ENCODE data around the gene PHF20. TPM values are rescaled to one million over a fixed set of nuclear protein-coding genes. Genes with fewer than 3 reads are reported as not detected.

PHF20 gene
- total and polyA plus RNA-seq, 2 of the 13 experiments (the other 11 are each of a cell fraction or from before 2014, with no cell fraction given): 22.8 to 34.1 TPM

DNA sequence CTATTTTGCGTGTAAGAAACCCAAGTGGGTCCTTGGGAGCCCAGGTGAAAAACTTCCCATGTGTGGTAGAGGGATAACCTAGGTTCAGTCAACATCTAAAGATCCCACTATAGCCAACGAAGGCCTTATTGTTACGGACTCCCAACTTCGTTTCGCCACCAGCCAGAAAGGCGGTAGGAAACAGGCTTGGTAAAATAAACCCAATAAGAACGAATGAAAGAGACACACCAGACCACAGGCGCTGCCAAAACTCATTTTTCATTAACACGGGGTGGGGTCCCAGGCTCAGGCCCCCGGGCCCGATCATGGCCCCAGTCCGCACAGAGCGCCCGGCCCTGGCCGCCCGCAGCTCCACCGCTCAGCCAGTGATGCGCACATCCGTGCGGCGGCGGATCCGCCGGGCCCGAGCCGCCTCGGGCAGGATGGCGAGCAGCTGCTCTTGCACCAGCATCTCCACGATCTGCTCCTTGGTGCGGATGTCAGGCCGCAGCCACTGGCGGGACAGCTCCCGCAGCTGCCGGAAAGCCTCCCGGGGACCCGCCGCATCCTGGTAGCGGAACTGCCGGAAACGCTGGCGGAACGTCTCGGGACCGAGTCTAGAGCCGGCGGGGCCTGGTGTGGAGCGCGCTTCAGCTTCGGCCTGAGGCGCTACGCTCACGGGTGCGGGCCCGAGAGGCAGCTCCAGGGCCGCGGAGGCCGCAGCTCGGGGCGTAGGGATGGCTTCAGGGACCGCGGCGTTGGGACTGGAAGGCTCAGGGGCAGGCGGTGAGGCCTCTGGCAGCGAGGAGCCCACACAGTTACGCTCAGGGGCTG, 181.8 kb downstream of the PHF20 start (continued):
- TF ChIP-seq, protein P1, sequence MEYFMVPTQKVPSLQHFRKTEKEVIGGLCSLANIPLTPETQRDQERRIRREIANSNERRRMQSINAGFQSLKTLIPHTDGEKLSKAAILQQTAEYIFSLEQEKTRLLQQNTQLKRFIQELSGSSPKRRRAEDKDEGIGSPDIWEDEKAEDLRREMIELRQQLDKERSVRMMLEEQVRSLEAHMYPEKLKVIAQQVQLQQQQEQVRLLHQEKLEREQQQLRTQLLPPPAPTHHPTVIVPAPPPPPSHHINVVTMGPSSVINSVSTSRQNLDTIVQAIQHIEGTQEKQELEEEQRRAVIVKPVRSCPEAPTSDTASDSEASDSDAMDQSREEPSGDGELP (IDR thresholded peaks at IDR 0.05; ENCODE audit: borderline replicate concordance, low read depth): no peak
- TF ChIP-seq ZNF557 (CRISPR knock-in tag; IDR thresholded peaks at IDR 0.05) (0 out of 2 replicates have a peak, but pooled peaks have one; percentile 15), GABPA (IDR thresholded peaks at IDR 0.05; ENCODE audit: low read depth, low read length) (peak; percentile 41; the same call in 1 of the 2 replicates), GABPA (CRISPR knock-in tag; IDR thresholded peaks at IDR 0.05; ENCODE audit: low read depth) (no peak), RNF219 (CRISPR knock-in tag; IDR thresholded peaks at IDR 0.05) (peak; percentile 72; the same call in 1 of the 2 replicates), ZNF768 (CRISPR knock-in tag; IDR thresholded peaks at IDR 0.05) (peak; percentile 80), ZNF567 (CRISPR knock-in tag; IDR thresholded peaks at IDR 0.05; ENCODE audit: borderline replicate concordance) (0 out of 2 replicates have a peak, but pooled peaks have one; percentile 22), SRF (IDR thresholded peaks at IDR 0.05; ENCODE audit: low read depth, low read length) (no peak), MTA1 (CRISPR knock-in tag; IDR thresholded peaks at IDR 0.05; ENCODE audit: borderline replicate concordance) (peak; percentile 84; the same call in 1 of the 2 replicates), MED13 (CRISPR knock-in tag; IDR thresholded peaks at IDR 0.05) (0 out of 2 replicates have a peak, but pooled peaks have one; percentile 25)
- TF ChIP-seq, protein P2, sequence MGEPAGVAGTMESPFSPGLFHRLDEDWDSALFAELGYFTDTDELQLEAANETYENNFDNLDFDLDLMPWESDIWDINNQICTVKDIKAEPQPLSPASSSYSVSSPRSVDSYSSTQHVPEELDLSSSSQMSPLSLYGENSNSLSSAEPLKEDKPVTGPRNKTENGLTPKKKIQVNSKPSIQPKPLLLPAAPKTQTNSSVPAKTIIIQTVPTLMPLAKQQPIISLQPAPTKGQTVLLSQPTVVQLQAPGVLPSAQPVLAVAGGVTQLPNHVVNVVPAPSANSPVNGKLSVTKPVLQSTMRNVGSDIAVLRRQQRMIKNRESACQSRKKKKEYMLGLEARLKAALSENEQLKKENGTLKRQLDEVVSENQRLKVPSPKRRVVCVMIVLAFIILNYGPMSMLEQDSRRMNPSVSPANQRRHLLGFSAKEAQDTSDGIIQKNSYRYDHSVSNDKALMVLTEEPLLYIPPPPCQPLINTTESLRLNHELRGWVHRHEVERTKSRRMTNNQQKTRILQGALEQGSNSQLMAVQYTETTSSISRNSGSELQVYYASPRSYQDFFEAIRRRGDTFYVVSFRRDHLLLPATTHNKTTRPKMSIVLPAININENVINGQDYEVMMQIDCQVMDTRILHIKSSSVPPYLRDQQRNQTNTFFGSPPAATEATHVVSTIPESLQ (CRISPR knock-in tag; conservative IDR thresholded peaks at IDR 0.05): no peak
- TF ChIP-seq, protein P3, sequence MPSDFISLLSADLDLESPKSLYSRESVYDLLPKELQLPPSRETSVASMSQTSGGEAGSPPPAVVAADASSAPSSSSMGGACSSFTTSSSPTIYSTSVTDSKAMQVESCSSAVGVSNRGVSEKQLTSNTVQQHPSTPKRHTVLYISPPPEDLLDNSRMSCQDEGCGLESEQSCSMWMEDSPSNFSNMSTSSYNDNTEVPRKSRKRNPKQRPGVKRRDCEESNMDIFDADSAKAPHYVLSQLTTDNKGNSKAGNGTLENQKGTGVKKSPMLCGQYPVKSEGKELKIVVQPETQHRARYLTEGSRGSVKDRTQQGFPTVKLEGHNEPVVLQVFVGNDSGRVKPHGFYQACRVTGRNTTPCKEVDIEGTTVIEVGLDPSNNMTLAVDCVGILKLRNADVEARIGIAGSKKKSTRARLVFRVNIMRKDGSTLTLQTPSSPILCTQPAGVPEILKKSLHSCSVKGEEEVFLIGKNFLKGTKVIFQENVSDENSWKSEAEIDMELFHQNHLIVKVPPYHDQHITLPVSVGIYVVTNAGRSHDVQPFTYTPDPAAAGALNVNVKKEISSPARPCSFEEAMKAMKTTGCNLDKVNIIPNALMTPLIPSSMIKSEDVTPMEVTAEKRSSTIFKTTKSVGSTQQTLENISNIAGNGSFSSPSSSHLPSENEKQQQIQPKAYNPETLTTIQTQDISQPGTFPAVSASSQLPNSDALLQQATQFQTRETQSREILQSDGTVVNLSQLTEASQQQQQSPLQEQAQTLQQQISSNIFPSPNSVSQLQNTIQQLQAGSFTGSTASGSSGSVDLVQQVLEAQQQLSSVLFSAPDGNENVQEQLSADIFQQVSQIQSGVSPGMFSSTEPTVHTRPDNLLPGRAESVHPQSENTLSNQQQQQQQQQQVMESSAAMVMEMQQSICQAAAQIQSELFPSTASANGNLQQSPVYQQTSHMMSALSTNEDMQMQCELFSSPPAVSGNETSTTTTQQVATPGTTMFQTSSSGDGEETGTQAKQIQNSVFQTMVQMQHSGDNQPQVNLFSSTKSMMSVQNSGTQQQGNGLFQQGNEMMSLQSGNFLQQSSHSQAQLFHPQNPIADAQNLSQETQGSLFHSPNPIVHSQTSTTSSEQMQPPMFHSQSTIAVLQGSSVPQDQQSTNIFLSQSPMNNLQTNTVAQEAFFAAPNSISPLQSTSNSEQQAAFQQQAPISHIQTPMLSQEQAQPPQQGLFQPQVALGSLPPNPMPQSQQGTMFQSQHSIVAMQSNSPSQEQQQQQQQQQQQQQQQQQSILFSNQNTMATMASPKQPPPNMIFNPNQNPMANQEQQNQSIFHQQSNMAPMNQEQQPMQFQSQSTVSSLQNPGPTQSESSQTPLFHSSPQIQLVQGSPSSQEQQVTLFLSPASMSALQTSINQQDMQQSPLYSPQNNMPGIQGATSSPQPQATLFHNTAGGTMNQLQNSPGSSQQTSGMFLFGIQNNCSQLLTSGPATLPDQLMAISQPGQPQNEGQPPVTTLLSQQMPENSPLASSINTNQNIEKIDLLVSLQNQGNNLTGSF (CRISPR knock-in tag; IDR thresholded peaks at IDR 0.05): peak; percentile 52; the same call in 1 of the 2 replicates
- TF ChIP-seq, protein P4, sequence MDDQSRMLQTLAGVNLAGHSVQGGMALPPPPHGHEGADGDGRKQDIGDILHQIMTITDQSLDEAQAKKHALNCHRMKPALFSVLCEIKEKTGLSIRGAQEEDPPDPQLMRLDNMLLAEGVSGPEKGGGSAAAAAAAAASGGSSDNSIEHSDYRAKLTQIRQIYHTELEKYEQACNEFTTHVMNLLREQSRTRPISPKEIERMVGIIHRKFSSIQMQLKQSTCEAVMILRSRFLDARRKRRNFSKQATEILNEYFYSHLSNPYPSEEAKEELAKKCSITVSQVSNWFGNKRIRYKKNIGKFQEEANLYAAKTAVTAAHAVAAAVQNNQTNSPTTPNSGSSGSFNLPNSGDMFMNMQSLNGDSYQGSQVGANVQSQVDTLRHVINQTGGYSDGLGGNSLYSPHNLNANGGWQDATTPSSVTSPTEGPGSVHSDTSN (CRISPR knock-in tag; IDR thresholded peaks at IDR 0.05; ENCODE audit: borderline replicate concordance): 0 out of 2 replicates have a peak, but pooled peaks have one; percentile 70
